GM19240 (cell line): ENCODE results near the gene KRTCAP2.
"Not testable (repeated sequence)": the region's sequence is repeated elsewhere in the genome, so short reads cannot be mapped to it uniquely, and the experiment has no call there.

Experiments used
- DNase-seq: peaks from one replicate; pipeline ENCODE4 v3.0.0; 2011; ENCODE audit warnings: low spot score; ENCODE audit not compliant: insufficient read length

Gene KRTCAP2

GRCh38 chr1:155169541-155169940, 3.6 kb downstream of the KRTCAP2 start:
- no peak for DNase-seq

- no peak for DNase-seq
Measured at GRCh38 chr1:155168456-155169210, 4.5 kb downstream of the KRTCAP2 start.

- not testable (repeated sequence) for DNase-seq
Measured at GRCh38 chr1:155168105-155168445, 5.0 kb downstream of the KRTCAP2 start.

- DNase-seq = no peak
Measured at GRCh38 chr1:155167166-155168104, 5.7 kb downstream of the KRTCAP2 start.

- no peak for DNase-seq
Measured at GRCh38 chr1:155166471-155167165, 6.5 kb downstream of the KRTCAP2 start.

- DNase-seq = no peak
Measured at GRCh38 chr1:155166051-155166470, 7.0 kb downstream of the KRTCAP2 start.

- not testable (repeated sequence) for DNase-seq
Measured at GRCh38 chr1:155164625-155165024, 8.5 kb downstream of the KRTCAP2 start.

GRCh38 chr1:155163785-155164184, 9.3 kb downstream of the KRTCAP2 start:
- not testable (repeated sequence) for DNase-seq

GRCh38 chr1:155162631-155163030, 10.5 kb downstream of the KRTCAP2 start:
- DNase-seq = not testable (repeated sequence)

- DNase-seq = no peak
Measured at GRCh38 chr1:155160128-155160527, 13.0 kb downstream of the KRTCAP2 start.

GRCh38 chr1:155158991-155159390, 14.1 kb downstream of the KRTCAP2 start:
- no peak for DNase-seq

GRCh38 chr1:155155996-155156643, 17.0 kb downstream of the KRTCAP2 start:
- not testable (repeated sequence) for DNase-seq

GRCh38 chr1:155145491-155145890, 27.6 kb downstream of the KRTCAP2 start:
- DNase-seq = no peak

GRCh38 chr1:155141749-155142148, 31.4 kb downstream of the KRTCAP2 start:
- no peak for DNase-seq

GRCh38 chr1:155140630-155140953, 32.5 kb downstream of the KRTCAP2 start:
- no peak for DNase-seq

GRCh38 chr1:155139895-155140629, 33.0 kb downstream of the KRTCAP2 start, which contains the start of gene DPM3:
Gene DPM3 (minus strand): TSS chr1:155140531. CDS start chr1:155140240, 291 bp downstream.
- peak; percentile 89 for DNase-seq

- no peak for DNase-seq
Measured at GRCh38 chr1:155137154-155137949, 35.8 kb downstream of the KRTCAP2 start.

GRCh38 chr1:155136748-155137147, 36.4 kb downstream of the KRTCAP2 start:
- no peak for DNase-seq

GRCh38 chr1:155135415-155136028, 37.6 kb downstream of the KRTCAP2 start, which contains the start of gene SLC50A1:
Gene SLC50A1 (plus strand): TSS chr1:155135852. CDS start chr1:155135912, 60 bp downstream.
- peak; percentile 88 for DNase-seq
